Uterus (tissue), 2 donors: Measurements from ENCODE around the gene DTX2.

ENCODE experiments used
- POLR2A ChIP-seq, 2 donors: fragments of 450-650 bp; IDR thresholded peaks; one replicate each; pipeline ENCODE4 v1.6.1; 2016; ENCODE audit warnings: antibody characterized with exemption in 2 of 2, mild to moderate bottlenecking in 1 of 2, moderate library complexity in 1 of 2
- TF ChIP-seq, protein P1 (sequence below), 4 experiments: fragments of 200-600 bp in 2 of 4; fragments of 450-650 bp in 2 of 4; sonication (generic) in 2 of 4; IDR thresholded peaks; one replicate each; pipeline ENCODE4 v1.5.1; 2016 to 2019; ENCODE audit warnings: antibody characterized with exemption in 4 of 4, mild to moderate bottlenecking in 2 of 4, moderate library complexity in 1 of 4

DNA sequence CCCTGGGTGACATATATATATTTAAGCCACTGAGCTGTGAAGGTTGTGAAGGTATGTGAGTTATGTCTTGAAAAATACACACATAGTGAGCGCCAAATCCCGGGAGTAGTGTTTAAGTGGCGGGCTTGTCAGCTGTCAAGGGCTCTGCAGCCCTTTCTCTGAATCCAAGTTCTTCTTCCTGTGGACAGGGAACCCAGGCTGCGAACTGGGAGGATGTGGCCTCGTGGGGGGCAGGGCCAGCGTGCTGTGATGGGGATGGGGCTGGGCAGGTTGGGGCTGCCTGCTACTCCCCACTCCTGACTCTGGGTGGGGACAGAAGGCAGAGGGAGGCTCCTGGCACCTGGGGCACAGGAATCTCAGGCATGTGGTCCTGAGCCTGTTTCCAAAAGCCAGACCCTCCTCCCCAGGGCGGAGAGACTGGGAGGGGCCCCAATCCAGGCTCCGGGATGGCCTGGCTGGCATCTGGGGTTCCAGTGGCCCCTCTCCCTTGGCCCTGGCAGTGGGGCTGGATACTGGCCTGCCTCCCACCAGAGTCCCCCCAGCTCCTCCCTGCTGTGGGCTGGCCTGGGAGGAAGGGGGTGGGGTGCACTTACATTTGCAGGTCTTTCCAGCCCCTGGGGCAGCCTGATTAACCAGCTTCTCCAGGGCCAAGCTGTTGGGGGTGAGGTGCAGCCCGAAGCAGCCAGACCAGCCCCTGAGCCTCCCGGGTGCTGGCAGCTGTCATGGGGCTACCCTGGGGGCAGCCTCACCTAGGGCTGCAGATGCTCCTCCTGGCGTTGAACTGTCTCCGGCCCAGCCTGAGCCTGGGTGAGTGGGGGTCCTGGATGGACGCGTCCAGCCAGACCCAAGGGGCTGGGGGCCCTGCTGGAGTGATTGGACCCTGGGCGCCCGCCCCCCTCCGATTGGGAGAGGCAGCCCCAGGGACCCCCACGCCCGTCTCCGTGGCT, 48.7 kb downstream of the DTX2 start, which contains the start of gene UPK3B:
- TF ChIP-seq, protein P1, sequence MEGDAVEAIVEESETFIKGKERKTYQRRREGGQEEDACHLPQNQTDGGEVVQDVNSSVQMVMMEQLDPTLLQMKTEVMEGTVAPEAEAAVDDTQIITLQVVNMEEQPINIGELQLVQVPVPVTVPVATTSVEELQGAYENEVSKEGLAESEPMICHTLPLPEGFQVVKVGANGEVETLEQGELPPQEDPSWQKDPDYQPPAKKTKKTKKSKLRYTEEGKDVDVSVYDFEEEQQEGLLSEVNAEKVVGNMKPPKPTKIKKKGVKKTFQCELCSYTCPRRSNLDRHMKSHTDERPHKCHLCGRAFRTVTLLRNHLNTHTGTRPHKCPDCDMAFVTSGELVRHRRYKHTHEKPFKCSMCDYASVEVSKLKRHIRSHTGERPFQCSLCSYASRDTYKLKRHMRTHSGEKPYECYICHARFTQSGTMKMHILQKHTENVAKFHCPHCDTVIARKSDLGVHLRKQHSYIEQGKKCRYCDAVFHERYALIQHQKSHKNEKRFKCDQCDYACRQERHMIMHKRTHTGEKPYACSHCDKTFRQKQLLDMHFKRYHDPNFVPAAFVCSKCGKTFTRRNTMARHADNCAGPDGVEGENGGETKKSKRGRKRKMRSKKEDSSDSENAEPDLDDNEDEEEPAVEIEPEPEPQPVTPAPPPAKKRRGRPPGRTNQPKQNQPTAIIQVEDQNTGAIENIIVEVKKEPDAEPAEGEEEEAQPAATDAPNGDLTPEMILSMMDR (IDR thresholded peaks at IDR 0.05) = no peak
- TF ChIP-seq POLR2A (IDR thresholded peaks at IDR 0.05) = no peak
